Bronchial epithelial cell (primary cell): ENCODE data around the gene PTPN7. TPM values are rescaled to one million over a fixed set of nuclear protein-coding genes. Genes with fewer than 3 reads are reported as not detected.

Experiments
- DNase-seq: peaks from one replicate; pipeline ENCODE4 v3.0.0-alpha.2; 2010; ENCODE audit warnings: low read depth
- FAIRE-seq: peaks from 2 replicates; lab custom pipeline; 2011; peaks lifted over from hg19 to GRCh38; lab: Jason Lieb, UNC
- H3K27me3 ChIP-seq: 2 replicates; pipeline ENCODE4 v1.5.1; 2011; ENCODE audit warnings: low read length; ENCODE audit not compliant: control insufficient read depth, insufficient read depth
- H3K36me3 ChIP-seq: 2 replicates; pipeline ENCODE4 v1.5.1; 2011; ENCODE audit warnings: low read length; ENCODE audit not compliant: control insufficient read depth, insufficient read depth
- H3K4me3 ChIP-seq: 2 replicates; pipeline ENCODE4 v1.5.1; 2011; ENCODE audit warnings: mild to moderate bottlenecking, low read depth, low read length, control low read depth
- total RNA-seq: library from RNA; depleted of rRNA; stranded (reverse); fragments of >200 nt; gene quantifications from 2 replicates; pipeline ENCODE4 v1.2.1, GENCODE V29; 2014
- TF ChIP-seq, protein P1 (sequence below): IDR thresholded peaks from 2 replicates; pipeline ENCODE4 v1.5.1; 2011; ENCODE audit warnings: mild to moderate bottlenecking, moderate library complexity, low read length, control low read depth, inconsistent platforms; ENCODE audit not compliant: insufficient read depth, severe bottlenecking

Gene PTPN7
- total RNA-seq, 1 donor from 2014 or later, result not detected

DNA sequence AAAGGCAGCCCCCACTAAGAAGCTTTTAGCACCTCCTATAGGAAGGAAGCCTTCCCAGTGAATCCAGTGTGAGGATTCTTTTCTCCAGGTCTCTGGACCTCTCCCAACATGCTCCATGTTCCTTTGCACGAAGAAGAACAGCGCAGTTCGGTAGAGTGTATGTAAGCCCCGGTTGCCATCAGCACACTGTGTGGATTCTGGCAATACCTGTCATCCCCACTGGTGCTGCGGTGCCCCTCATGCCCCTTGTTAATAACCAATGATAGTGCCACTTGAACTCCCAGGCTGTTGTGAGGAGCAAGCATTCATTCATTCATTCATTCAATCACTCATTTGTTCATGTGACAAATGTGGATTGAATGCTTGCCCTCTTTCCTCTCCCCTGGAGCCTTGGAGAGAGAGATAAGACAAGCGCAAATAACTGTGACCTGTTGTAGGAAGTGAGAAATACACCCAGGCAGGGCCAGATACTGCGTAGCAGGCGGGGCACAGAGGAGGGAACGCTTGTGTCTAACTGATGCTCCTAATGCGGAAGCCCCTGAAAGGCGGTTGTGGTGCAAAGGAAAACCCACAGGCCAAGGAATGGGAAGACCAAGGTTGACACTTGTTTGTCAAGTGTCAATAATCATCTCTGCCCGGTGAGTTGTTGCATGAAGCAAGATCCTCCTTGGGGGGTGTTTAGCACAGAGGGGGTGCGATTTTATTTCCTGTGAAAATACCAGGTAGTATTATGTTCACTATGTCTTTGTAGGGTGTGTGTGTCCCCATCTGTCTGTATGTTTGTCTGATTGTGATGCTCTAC, 43.0 kb upstream of the PTPN7 start:
- Histone ChIP-seq H3K27me3 (peaks cover 3% of the 10 kb centered on the region), H3K4me3 (no peak overlapping the region), H3K36me3 (no peaks in the 10 kb centered on the region)
- DNase-seq (no peak), FAIRE-seq (no peak)
- TF ChIP-seq, protein P1, sequence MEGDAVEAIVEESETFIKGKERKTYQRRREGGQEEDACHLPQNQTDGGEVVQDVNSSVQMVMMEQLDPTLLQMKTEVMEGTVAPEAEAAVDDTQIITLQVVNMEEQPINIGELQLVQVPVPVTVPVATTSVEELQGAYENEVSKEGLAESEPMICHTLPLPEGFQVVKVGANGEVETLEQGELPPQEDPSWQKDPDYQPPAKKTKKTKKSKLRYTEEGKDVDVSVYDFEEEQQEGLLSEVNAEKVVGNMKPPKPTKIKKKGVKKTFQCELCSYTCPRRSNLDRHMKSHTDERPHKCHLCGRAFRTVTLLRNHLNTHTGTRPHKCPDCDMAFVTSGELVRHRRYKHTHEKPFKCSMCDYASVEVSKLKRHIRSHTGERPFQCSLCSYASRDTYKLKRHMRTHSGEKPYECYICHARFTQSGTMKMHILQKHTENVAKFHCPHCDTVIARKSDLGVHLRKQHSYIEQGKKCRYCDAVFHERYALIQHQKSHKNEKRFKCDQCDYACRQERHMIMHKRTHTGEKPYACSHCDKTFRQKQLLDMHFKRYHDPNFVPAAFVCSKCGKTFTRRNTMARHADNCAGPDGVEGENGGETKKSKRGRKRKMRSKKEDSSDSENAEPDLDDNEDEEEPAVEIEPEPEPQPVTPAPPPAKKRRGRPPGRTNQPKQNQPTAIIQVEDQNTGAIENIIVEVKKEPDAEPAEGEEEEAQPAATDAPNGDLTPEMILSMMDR, result no peak

DNA sequence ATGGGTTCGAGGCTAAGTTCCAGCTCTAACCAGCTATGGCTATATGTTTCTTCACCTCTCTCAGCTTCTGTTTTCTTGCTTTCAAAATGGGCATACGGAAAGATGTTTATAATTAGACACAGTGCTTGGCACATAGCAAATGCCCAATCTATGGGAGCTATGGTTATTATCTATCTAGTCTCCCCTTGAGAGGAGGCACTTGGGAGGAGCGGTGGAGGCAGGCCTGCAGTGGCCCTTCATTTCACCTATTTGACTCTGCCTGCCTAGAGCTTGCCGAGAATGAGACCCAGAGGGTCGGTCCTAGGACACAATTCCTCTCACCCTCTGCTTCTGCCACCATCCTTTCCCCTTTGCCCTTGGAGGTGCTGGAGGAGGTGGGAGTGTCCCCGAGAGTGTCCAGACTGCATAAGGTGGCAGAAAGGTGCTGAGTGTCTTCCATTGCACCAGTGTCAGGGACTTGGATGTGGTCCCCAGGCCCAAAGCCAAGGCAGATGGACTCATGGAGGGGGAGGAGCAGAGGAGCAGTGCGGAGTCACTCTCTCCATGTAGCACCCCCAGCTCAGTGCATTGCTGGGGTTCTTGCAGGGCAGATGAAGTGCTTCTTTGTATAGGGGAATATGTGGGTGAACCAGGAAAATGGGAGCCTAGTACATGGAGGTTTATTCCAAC, 42.2 kb upstream of the PTPN7 start:
- TF ChIP-seq, protein P1, result no peak
- Histone ChIP-seq H3K4me3 (no peak overlapping the region), H3K27me3 (no peaks in the 10 kb centered on the region), H3K36me3 (no peaks in the 10 kb centered on the region)
- no peak for DNase-seq
- no peak for FAIRE-seq

DNA sequence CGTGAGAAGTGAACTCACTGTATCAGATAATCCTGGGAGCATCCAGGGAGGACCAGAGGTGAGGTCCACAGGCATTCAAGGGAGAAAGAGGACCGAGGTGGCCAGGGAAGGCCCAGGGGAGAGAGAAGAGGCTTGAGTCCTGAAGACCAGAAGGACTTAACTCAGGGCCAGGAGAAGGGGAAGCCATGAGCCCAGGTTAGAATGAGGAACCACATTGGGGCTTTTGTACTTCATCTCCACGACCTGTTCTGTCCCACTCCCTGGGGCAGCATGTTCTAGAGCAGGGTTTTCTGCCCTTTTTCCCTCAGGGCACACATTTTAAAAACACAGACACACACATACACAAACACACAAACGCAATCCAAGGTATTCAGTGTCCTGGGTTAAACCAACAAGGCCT, 41.6 kb upstream of the PTPN7 start:
- Histone ChIP-seq H3K4me3 (no peak overlapping the region), H3K36me3 (no peaks in the 10 kb centered on the region), H3K27me3 (no peaks in the 10 kb centered on the region)
- TF ChIP-seq, protein P1, result no peak
- FAIRE-seq (no peak), DNase-seq (no peak)

DNA sequence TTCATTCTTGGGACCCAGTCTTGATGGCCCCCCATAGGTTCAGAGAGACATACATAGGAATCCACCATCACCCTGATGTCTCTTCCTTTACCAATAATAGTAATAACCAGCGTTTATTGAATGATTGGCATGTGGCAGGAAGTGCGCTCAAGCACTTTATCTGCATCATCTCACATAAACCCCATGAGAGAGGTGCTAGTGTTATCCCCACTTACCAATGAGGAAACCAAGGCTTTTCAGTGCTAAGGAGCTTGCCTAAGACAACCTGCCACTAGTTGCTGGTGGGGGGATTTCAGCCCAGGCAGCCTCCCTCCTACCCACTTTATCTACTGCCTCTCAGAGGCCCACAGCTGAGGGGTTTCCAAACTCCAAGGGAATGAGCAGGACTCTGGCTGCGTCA, 40.9 kb upstream of the PTPN7 start:
- TF ChIP-seq, protein P1, result no peak
- Histone ChIP-seq H3K27me3 (no peaks in the 10 kb centered on the region), H3K4me3 (no peak overlapping the region), H3K36me3 (no peaks in the 10 kb centered on the region)
- DNase-seq (no peak), FAIRE-seq (no peak)

DNA sequence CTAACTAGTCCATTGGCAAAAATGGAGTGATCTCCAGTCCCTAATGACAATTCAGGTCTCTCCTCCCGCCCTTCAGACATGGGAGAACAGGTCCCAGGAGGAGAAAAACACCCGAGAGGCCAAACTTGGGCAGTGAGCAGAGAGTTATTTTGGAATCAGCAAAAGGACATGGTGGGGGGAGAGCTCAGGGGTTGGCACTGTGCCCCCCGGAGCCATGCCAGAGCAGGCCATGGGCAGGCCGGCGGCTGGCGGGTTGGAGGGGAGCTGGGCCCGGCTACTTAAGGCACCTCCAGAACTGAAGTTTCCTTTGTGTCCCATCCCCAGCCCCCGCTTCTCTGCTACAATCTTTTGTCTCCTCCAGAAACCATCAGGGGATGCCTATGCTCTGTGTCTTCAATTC, 40.3 kb upstream of the PTPN7 start:
- TF ChIP-seq, protein P1, result no peak
- peaks cover 2% of the 10 kb centered on the region for H3K27me3 ChIP-seq
- no peak for DNase-seq
- no peaks in the 10 kb centered on the region for H3K36me3 ChIP-seq
- no peak overlapping the region for H3K4me3 ChIP-seq
- no peak for FAIRE-seq
